Vagina (tissue), 2 donors: ENCODE data around the gene PGM2L1. TPM values are rescaled to one million over a fixed set of nuclear protein-coding genes. Genes with fewer than 3 reads are reported as not detected.

Source experiments
- DNase-seq, 2 donors: peaks; one replicate each; pipeline ENCODE4 v3.0.0-alpha.2; 2017; ENCODE audit errors: extremely low spot score in 2 of 2
- H3K27ac ChIP-seq: fragments of 200-600 bp; sonication (generic); one replicate; pipeline ENCODE4 v1.5.1; 2019
- H3K27me3 ChIP-seq: fragments of 200-600 bp; sonication (generic); one replicate; pipeline ENCODE4 v1.5.1; 2019
- H3K36me3 ChIP-seq, 2 donors: fragments of 200-600 bp; sonication (generic); one replicate each; pipeline ENCODE4 v1.5.1; 2017 to 2019
- H3K4me1 ChIP-seq: fragments of 200-600 bp; sonication (generic); one replicate; pipeline ENCODE4 v1.5.1; 2019
- H3K4me3 ChIP-seq, 2 donors: fragments of 200-600 bp; sonication (generic); 1 replicate in 1 of 2; 2 replicates in 1 of 2; pipeline ENCODE4 v1.5.1; 2016 to 2019
- H3K9me3 ChIP-seq: fragments of 200-600 bp; sonication (generic); one replicate; pipeline ENCODE4 v1.5.1; 2019
- CTCF ChIP-seq, 3 experiments: fragments of 450-650 bp in 2 of 3; fragments of 200-600 bp in 1 of 3; sonication (generic) in 1 of 3; IDR thresholded peaks; one replicate each; pipeline ENCODE4 v1.5.1; 2017 to 2019; ENCODE audit warnings: antibody characterized with exemption in 3 of 3, mild to moderate bottlenecking in 2 of 3, moderate library complexity in 2 of 3
- POLR2A ChIP-seq, 2 donors: fragments of 450-650 bp; IDR thresholded peaks; one replicate each; pipeline ENCODE4 v1.6.1; 2017; ENCODE audit warnings: antibody characterized with exemption in 2 of 2, mild to moderate bottlenecking in 2 of 2, moderate library complexity in 2 of 2
- POLR2AphosphoS5 ChIP-seq, 2 donors: sonication (generic); formaldehyde crosslinking; IDR thresholded peaks; one replicate each; pipeline ENCODE4 v1.9.0; 2017; ENCODE audit warnings: antibody characterized with exemption in 2 of 2, mild to moderate bottlenecking in 2 of 2, low read depth in 1 of 2; ENCODE audit not compliant: insufficient read depth in 1 of 2
- intact Hi-C: fragments of 100-400 bp; cut with DNase I; formaldehyde crosslinking; loops from one replicate; pipeline ENCODE4 v1.15.1; 2023
- total RNA-seq: library from RNA; depleted of rRNA; stranded (reverse); fragments of >200 nt; gene quantifications from one replicate; pipeline ENCODE4 v1.2.3, GENCODE V29; 2016

PGM2L1 gene
- total RNA-seq, 1 donor from 2014 or later: 10.6 TPM

DNA sequence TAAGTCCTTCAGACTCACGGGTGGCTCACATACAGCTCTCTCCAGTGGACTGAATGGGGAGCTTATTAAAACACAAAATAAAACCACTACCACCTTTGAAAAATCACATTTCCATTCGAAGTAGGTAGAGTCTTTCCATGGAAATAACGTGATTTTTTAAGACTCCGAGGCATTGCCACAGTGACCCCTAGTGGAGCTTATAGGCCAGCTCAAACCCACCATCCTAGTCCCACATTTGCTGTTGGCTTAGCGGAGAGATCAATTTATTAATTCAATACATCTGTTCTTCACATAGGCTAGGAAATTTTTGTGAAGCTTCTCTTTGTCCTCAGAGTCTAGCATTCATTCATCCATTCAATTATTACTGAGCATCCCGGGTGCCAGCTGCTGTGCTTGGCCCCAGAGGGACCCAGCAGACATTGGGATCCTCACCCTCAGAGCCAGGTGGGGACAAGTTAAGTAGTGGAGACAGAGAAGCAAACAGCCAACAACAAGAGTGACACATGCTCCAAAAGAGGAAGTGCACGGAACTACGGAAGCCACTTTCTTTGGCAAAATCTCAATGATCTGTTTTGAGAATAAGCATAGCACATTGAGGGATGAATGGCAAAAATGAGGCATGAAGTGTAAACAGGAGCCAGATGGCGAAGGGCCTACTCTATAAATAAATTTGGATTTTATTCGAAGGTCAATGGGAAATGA, 76.6 kb downstream of the PGM2L1 start:
- peaks cover 4% of the 10 kb centered on the region for H3K9me3 ChIP-seq
- H3K4me3 ChIP-seq: no peak overlapping the region
- no peaks in the 10 kb centered on the region for H3K36me3 ChIP-seq
- TF ChIP-seq CTCF (IDR thresholded peaks at IDR 0.05) (peak in 2 of 3 experiments; percentile 30 to 48), POLR2A (IDR thresholded peaks at IDR 0.05) (no peak), POLR2AphosphoS5 (IDR thresholded peaks at IDR 0.05; ENCODE audit: insufficient read depth in 1 of 2, low read depth in 1 of 2) (no peak)
- peaks cover 38% of the 10 kb centered on the region for H3K4me1 ChIP-seq
- no peak for DNase-seq
- H3K27me3 ChIP-seq: no peaks in the 10 kb centered on the region
- no peak overlapping the region for H3K27ac ChIP-seq
- intact Hi-C loops: no loop called here

GRCh38 chr11:74320538-74320937, 77.7 kb downstream of the PGM2L1 start:
- H3K27me3 ChIP-seq: no peaks in the 10 kb centered on the region
- no peak overlapping the region for H3K27ac ChIP-seq
- intact Hi-C loops: no loop called here
- TF ChIP-seq POLR2AphosphoS5 (IDR thresholded peaks at IDR 0.05; ENCODE audit: insufficient read depth in 1 of 2, low read depth in 1 of 2) (no peak), CTCF (IDR thresholded peaks at IDR 0.05) (no peak)
- H3K4me3 ChIP-seq: no peak overlapping the region
- peaks cover 7% of the 10 kb centered on the region for H3K9me3 ChIP-seq
- no peak for DNase-seq
- H3K4me1 ChIP-seq: peaks cover 27% of the 10 kb centered on the region
- no peaks in the 10 kb centered on the region for H3K36me3 ChIP-seq

DNA sequence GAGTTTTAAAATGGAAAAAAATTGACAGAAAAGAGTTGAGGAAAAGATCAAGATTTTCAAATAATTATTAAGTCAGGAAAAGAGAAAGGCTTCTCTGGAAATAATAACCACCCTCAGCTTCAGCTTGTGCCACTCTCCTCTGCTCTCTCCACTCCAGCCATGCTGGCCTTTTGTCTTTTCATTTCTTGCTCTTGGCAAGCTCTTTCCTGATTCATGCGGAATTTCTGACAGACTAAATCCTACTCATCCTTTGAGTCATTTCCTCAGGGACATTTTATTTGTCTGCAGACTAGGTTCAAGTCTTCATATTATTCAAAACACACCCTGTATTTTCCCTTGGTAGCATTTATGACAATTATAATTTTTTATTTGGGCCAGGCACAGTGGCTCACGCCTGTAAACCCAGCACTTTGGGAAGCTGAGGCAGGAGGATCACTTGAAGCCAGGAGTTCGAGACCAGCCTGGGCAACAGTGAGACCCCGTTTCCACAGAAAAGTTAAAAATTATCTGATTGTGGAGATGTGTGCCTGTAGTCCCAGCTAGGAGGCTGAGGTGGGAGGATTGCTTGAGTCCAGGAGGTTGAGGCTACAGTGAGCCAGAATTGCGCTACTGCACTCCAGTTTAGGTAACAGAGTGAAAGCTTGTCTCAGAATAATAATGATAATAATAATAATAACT, 79.0 kb downstream of the PGM2L1 start:
- no peak overlapping the region for H3K4me3 ChIP-seq
- DNase-seq: no peak
- H3K9me3 ChIP-seq: peaks cover 7% of the 10 kb centered on the region
- intact Hi-C loops: no loop called here
- H3K36me3 ChIP-seq: no peaks in the 10 kb centered on the region
- peaks cover 22% of the 10 kb centered on the region for H3K4me1 ChIP-seq
- no peaks in the 10 kb centered on the region for H3K27me3 ChIP-seq
- TF ChIP-seq POLR2A (IDR thresholded peaks at IDR 0.05) (no peak), CTCF (IDR thresholded peaks at IDR 0.05) (no peak), POLR2AphosphoS5 (IDR thresholded peaks at IDR 0.05; ENCODE audit: insufficient read depth in 1 of 2, low read depth in 1 of 2) (peak in 1 of 2 donors; percentile 64)
- H3K27ac ChIP-seq: no peak overlapping the region

GRCh38 chr11:74318241-74318932, 79.8 kb downstream of the PGM2L1 start:
- Histone ChIP-seq H3K4me3 (no peak overlapping the region), H3K27ac (no peak overlapping the region)
- no peak for DNase-seq

More at GRCh38 chr11:74318241-74318932, 79.8 kb downstream of the PGM2L1 start:
- H3K36me3 ChIP-seq: no peaks in the 10 kb centered on the region
- TF ChIP-seq POLR2AphosphoS5 (IDR thresholded peaks at IDR 0.05; ENCODE audit: insufficient read depth in 1 of 2, low read depth in 1 of 2): no peak
- TF ChIP-seq POLR2A (IDR thresholded peaks at IDR 0.05): no peak
- TF ChIP-seq CTCF (IDR thresholded peaks at IDR 0.05): no peak
- no peaks in the 10 kb centered on the region for H3K27me3 ChIP-seq
- intact Hi-C loops: no loop called here
- peaks cover 7% of the 10 kb centered on the region for H3K9me3 ChIP-seq
- peaks cover 22% of the 10 kb centered on the region for H3K4me1 ChIP-seq
